HG02870 (cell line): ENCODE data around the gene NISCH.
"Not testable (repeated sequence)": the region's sequence is repeated elsewhere in the genome, so short reads cannot be mapped to it uniquely, and the experiment has no call there.

Source experiments
- ATAC-seq: cut with Tn5 transposase; IDR thresholded peaks from one replicate; pipeline ENCODE4 v1.9.1; 2021; ENCODE audit warnings: mild to moderate bottlenecking, moderate library complexity; ENCODE audit not compliant: unreplicated experiment

NISCH gene

DNA sequence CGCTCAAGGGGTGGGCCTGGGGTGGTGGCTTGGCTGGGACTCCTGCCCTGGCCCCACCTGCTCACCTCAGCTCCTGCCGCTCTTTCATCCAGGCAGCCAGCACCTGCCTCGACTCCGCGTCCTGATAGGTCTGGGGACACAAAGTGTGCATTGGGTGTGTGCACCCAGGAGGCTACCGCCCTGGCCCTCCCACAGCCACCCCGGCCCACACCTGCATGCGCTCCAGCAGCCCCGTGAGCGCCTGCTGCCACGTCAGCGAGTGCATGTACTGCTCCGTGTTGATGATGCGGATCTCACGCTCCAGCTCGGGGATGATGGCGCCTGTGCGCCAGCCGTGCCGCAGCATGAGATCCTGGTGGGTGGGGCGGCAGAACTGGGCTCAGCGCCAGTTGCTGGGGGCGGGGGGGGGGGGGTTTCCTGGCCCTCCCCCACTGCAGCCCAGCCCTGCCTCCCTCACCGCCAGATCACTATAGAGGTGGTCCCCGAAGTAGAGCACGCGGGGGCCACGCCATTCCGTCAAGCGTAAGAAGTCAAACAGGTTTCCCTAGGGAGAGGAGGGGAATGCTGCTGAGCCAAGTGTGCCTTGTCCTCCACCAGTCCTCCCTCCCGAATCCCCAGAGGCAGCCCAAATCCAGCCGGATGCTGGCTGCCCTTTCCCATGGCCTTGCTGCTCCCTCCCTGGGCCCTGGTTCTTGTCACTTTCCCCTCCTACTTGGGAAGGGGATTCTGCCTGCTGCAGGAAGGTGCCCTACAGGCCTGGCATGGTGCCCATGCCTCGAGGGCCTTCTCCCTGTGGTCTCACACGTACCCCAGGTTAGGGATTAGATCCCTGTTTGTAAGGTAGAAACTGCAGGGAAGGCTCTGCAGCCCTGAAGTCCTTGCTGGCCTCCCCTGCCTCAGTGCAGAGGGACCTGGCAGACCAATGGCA, 69.6 kb downstream of the NISCH start:
- no peak for ATAC-seq

DNA sequence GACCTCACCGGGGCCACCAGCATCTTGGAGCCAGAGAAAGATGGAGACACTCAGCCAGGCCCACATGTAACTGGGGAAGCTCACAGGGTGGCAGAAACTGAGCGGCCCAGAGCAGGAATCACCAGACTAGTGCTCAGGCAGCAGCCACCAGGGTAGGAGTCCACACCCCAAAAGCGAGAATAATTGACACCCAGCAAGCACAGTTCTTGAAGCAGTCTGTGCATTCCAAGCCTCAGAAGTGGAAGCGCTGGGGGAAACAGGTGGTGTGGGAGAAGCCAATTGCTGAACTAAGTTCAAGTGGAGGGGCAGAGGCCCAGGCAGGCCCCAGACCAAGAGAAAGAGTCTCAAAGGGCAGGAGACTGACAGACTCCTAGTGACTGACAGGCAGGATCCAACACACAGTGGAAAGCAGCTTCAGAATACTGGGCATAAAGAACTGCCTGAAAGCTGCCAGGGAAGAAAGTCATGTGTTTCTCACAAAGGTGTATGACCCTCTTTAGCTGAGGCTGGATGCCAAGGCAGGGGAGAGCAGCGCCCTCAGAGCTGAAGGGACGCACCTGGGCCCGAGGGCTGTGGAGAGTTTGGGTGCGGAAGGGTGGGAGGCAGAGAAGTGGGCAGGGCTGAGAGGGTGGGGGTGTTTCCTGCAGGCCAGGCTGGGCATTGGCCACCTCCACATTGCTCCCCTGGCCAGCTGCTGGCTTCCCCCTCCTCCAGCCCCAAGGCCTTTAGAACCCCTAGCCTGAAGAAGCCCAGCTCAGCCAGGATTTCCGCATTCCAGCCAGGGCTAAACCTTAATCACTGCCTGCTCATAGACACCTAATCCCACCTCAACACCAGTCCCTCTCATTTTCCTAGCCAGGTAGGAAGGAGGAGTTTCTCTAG, 70.5 kb downstream of the NISCH start:
- no peak for ATAC-seq

DNA sequence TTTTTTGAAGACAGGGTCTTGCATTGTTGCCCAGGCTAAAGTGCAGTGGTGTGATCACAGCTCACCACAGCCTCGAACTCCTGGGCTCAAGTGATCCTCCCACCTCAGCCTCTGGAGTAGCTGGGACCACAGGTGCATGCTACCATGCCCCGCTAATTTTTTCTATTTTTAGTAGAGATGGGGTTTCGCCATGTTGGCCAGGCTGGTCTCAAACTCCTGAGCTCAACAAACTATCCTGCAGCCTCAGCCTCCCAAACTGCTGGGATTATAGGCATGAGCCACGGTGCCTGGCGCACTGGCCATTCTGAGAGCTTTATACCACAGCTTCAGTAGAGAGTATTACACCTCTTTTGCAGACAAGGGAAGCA, 71.3 kb downstream of the NISCH start:
- not testable (repeated sequence) for ATAC-seq

DNA sequence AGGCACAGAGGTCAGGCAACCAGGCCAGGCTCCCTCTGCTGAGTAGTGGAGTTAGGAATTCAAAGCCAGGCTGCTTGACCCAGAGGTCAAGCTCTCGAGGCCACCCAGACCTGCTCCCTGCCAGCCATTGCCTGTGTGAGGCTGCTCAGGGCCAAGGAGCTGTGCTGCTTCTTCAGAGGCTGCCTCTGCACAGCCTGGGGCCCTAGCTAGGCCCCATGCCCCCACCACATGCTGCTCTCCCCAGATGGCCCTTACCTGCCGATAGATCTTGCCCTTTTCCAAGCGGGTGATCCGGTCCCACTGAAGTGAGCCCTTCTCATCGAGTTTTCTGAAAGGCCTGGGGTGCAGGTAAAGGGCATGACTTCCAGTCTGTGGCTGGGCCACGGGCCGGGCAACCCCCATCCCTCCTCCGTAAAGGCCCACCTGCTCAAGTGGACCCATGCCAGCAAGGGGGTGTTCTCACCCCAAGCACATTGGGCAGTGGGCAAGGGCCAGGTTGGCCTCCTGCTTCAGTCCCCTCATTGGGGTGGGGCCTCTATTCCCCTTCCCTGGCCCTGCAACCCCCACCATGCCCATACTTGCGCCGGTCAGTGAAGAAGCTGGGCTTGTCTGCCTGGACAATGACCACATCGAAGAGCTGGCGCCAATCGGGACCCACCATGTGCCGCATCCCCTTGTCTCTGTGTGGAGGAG, 71.8 kb downstream of the NISCH start:
- ATAC-seq = no peak

DNA sequence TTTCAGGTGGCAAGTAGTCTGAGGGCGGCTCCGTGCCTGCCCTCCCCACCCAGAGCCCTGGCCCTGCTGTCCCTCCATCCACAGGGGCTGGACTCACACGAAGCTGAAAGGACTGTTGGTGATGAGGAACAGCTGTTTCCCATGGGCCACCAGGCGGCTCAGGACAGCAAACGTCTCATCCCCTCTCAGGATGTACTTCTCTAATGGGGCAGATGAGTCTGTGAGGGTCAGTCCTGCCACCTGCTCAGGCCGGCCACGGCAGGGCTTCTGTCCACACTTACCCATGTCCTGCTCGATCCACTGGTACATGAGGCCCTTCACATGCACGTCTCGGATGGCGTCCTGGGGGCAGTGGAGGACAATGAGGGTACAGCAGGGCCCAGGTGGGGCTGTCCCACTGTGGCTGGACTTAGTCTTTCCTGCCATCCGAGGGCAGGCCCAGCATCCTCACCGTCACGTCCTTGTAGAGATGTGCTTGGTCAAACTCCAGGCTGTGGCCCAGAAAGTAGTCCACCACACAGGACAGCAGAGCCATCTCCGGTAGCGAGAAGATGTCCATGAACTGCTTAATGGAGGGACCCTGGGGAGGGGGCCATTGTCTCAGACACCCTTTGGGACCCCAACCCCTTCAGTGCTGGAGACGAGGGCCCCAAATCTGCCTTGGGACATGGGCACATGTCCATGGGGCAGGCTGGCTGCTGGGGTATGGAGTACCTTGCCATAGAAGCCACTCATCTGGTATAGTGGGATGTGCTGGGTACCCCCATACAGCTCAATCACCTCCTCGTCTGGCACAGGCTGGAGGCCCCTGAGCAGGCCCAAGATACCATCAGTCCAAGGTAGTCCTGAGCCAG, 72.6 kb downstream of the NISCH start:
- no peak for ATAC-seq

DNA sequence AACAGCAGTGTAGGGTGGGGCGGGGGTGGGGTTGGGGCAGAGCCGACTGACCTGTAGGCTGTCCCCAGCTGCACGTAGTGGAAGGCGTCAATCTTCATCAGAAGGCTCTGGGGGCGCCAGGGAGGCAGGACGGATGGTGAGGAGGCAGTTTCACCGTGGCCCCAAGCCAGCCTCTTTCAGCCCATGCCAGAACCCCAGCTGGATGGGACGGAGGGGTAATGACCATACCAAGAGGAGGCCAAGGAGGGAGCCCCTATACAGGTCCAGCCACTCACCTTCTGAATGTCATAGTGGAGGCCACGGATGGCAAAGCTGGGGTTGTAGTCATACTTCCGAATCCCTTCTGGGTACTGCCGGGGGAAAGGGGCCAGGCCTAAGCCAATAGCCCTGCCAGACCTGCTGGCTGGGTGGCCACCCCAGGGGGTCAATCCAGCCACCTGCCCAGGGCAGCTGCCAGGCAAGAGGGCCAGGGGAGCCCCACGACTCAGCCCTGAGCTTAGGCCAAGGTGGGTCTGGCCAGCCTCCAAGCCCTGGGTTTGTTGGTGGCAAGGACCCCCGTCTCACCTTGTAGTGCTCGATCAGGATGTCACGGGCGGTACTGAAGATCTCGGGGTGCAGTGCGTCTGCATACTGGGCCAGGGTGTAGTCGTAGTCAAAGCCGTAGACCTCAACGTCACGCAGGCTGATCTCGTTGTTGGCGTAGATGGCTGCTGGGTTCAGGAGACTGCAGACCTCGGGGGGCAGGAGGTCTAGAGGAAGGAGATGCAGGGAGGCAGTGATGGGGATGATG, 73.4 kb downstream of the NISCH start:
- ATAC-seq = no peak

DNA sequence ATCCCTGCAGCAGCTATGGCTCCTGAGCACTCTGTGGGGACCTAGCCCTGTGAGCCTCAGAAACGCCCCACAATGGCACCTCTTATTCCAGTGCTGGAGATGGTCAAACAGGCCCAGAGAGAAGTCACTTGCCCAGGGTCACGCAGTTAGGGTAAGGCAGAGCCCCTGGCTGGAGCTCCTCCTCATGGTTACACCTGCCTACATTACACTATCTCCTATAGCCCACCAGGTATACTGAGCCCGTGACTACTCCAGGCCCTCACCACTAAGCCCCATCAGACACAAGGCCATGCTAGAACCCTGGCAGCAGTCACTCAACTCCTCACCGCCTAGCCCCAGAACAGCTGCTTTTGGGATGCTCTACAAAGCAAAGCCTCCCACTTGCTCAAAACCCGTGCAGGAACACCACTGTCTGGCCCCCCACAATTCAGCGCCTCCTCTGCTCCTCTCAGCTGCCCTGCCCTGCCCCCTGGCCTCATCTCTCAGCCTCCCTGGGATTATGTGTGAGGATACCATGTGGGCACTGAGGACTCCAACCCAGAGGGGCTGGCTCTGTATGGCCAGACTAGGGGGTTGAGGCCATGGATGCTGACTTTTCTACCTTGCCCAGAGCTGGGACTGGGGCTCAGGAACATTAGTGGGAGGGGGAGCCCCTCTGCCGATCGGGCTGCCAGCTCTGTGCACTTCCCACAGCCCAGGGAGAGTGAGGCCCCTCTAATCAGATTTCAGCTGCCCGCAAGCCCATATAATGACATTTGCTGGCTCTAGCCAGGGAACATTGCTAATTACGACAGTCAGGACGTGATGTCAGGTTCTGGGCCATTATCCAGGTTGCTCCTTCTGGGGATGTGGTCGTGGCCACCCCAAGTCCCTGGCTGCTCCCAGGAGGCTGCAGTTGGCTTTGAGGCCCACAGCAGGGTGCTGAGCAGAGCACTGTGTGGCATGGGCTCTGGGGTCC, 74.3 kb downstream of the NISCH start:
- ATAC-seq = no peak

DNA sequence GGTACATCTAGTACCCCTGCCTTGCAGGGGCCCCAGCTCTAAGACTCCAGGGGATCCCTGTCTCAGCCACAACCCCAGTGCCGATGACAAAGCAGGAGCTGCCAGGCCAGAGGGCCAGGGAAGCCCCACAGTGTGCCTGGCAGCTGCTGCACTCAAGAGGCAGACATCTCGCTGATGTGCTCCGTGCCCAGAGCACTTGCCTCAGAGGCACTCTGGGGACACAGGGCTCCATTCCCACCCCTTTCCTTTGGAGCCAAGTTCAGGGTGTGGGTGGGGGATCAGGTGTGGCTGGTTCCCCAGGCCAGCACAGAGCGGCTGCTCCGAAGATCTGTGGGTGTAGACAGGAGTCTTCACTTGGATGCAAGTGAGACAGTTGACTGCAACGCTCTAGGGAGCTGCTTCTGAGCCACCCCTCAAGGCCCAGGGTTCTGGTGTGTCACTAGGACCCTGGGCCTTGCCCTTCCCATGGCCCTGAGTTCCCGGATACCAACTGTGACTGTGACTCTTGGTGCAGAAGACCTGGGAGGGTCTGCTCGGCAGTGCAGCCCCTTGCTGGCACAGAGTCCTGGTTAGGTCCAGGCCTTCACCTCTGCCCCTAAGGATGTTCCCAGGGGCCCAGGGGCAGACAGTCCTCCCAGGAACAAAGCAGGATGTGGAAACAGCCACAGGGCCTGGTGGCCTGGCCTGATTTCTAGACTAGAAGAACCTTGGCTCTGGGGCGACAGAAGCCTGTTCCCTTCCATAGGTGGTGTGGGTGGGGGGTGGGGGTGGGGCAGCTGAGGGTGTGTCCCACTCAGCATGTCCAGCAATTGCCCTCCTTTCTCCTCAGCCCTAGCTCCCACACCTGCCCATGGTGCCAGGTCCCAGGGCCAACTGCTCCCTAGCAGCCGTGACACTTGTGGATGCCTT, 75.8 kb downstream of the NISCH start:
- no peak for ATAC-seq

DNA sequence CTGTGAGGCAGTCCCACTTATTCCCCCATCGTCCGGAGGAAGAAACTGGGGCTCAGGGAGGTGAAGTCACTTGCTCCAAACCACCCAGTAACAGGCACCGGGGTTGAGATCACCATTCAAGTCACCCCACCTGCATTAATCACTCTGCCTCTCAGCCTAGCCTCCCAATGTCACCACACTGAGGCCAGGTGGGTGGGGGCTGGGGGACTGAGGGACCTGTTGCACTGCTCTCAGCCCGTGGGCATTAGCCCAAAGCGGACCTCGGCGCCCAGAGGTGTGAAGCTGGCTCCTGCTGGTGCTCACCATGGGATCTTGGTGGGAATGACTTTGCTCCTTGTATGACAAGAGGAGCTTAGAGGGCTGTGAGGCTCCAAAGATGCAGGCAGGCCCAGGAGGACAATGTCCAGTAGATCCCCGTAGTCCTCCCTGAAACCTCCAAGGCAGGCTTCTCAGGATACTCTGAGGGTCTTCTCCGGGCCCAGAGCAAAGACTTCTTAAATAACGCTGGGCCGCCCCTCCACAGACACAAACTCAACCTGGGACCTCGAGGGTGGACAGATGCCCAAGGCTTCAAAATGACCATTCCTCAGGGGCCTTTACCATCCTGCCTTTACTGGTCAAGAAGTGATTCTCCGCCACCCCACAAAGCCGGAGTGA, 76.6 kb downstream of the NISCH start:
- no peak for ATAC-seq

DNA sequence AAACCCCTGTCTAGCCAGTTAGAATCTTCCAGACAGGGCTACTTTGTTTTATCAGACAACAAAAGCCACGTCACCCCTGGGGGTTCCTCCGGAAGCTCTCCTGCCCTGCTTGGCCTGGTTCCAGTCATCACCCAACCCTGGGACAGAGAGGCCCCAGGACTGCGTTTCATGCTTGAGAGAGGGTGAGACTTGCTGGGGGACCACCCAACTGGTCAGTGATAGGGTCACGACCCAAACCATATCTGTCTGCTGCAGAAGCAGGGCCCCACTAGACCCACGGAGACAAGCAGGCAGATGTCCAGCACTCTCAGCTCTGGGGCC, 77.1 kb downstream of the NISCH start:
- no peak for ATAC-seq

DNA sequence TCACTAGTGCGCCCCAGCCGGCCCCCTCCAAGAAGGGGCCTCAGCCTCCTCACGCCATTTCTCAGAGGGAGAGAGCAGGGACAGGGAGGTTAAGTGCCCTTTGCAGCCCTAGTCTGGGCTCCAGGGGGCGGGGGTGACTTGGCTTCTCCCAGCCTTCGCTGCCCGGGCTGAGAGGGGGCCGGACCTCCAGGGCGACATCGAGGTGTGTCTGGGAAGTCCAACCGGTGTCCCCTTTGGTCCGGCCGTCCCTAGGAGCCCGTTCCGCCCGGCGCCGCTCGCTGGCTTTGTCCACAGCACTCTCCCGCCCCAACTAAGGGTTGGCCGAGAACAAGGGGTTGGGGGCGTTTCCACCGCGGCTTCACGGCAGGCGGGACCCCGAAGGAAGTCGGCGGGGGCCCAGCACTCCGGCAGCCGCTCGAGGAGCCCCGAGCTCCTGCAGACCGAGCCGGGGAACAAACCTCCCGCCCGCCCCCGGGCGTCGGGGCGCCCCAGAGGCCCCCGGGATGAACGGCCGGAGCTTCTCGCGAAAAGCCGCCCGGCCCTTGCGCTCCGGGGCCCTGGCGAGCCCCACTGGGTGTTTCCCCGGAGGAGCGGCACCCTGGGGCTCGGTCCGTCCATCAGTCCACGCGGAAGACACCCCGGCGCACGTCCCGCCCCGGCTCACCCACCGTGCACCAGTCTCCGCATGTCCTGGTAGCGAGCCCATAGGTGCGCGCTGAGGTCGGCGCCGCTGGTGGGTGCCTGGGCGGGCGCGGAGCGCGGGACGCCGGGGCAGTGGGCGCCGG, 77.6 kb downstream of the NISCH start:
- ATAC-seq = no peak

DNA sequence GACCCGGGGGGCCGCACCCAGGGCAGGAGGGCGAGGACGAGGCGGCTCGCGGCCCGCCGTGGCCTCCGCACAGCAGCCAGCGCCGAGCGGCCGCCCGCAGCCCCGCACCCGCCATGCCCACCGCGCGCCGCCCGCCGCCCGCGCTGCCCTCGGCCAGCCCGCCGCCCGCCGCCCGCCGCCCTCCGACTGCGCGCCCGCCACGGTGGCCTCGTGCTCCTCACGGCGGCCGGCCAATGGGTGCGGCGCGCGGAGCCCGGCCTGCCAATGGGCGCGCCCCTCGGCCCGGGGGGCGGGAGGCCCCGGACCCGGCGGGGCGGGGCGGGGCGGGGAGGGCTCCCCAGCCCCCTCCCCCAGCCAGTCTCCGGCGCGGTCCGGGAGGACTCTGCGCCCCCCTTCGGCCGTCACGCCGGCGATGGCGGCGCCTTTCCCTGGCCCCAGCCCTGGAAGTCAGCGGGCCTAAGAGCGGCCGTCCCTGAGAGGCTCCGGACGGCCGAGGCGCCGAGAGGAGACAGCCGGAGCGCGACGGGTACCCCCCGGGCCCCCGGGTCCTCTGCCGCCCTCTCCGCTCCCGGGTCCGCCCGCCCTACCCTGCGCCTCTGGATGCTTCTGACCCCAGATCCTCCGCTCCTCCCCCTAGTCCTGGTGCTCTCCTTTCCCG, 78.3 kb downstream of the NISCH start, which contains the start of gene NT5DC2:
Gene NT5DC2, minus strand, starts transcription at position 235 of the 658 bp plus-strand sequence. Its CDS starts 120 bp downstream, at position 115.
- ATAC-seq = no peak

DNA sequence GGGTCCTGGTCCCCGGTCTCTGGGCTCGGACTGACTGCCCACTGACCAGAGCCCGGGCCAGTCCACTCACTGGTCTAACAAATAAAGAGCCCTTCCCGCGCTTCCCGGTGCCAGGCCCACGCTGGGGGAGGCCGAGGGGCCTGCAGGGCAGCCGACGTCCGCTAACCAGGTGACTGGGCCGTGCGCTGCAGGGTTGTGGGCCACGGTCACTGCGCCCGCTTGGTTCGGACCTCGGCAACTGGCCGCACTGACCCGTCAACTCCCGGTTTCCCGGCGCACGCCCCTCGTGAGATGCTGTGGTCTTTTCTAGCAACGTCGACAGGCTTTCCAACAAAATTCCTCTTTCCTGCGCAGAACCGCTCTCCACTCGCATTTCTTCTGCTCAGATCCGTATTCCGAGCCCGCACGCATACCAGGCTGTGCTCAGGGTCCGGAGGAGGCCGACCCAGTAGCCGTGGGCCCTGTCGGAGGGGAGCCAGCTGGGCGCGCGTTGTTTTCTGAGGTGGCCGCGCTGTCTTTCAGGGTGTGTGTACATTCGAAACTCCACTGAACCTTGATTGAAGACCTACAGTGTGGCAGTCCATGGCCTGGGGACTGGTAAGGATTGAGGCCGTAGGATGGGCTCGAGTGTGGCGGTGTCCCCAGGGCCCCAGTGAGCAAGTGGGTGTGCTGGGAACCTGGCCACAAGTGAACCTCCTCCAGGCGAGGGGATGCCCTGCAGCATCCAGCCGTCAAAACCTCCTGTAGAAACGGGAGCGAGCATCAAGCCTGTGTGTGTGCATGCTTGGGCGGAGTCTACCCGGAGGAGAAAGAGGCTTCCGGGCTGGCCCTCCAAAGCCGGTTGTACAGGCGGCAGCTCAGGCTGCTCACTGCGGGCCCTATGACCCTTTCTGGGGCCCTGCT, 79.1 kb downstream of the NISCH start:
- no peak for ATAC-seq

DNA sequence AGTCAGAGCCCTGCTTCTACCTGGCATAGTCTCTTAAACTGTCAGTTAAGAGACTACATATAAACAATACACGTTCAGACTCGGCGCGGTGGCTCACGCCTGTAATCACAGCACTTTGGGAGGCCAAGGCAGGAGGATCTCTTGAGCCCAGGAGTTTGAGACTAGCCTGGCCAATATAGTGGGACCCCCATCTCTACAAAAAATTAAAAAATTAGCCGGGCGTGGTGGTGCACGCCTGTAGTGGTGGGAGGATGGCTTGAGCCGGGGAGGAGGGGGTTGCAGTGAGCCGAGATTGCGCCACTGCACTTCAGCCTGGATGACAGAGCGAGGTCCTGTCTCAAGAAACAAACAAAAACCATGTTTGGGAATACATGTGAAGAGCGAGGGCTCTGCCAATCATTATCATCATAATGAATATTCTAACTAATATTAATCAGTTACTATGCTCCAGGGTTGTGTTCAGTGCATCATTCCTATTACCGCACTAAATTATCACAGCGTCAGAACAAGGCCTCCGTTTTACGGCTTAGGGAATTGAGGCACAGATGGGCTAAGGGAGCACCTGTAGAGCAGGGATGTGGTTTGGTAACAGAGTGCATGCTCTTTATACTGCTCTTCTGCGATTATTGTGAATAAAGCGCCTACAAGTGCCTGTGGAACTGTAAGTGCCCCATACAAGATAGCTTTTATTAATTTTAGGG, 80.2 kb downstream of the NISCH start:
- ATAC-seq = no peak
